Peyer's patch (tissue), 4 donors: ENCODE results near the gene TXNIP. TPM values are rescaled to one million over a fixed set of nuclear protein-coding genes. Genes with fewer than 3 reads are reported as not detected.
A peak's percentile ranks its signal among the peaks of the same experiment; 100 is the strongest.

ENCODE experiments used
- DNase-seq, 3 donors: peaks; one replicate each; pipeline ENCODE4 v3.0.0-alpha.2; 2017 to 2019
- H3K27ac ChIP-seq, 4 donors: fragments of 200-600 bp; sonication (generic); one replicate each; pipeline ENCODE4 v1.5.1; 2016 to 2019
- H3K27me3 ChIP-seq, 2 donors: fragments of 200-600 bp; sonication (generic); one replicate each; pipeline ENCODE4 v1.5.1; 2019
- H3K36me3 ChIP-seq, 3 donors: fragments of 200-600 bp; sonication (generic); one replicate each; pipeline ENCODE4 v1.5.1; 2016 to 2019
- H3K4me1 ChIP-seq, 4 donors: fragments of 200-600 bp; sonication (generic); one replicate each; pipeline ENCODE4 v1.5.1; 2016 to 2019
- H3K4me3 ChIP-seq, 4 donors: fragments of 200-600 bp; sonication (generic); 1 replicate in 3 of 4; 2 replicates in 1 of 4; pipeline ENCODE4 v1.5.1; 2016 to 2019; ENCODE audit warnings: mild to moderate bottlenecking in 1 of 4
- H3K9me3 ChIP-seq, 4 donors: fragments of 200-600 bp; sonication (generic); one replicate each; pipeline ENCODE4 v1.5.1; 2016 to 2019; ENCODE audit warnings: mild to moderate bottlenecking in 1 of 4
- CTCF ChIP-seq, 6 experiments: fragments of 450-650 bp in 4 of 6; fragments of 200-600 bp in 2 of 6; sonication (generic) in 1 of 6; IDR thresholded peaks; one replicate each; pipeline ENCODE4 v1.5.1; 2017 to 2019; ENCODE audit warnings: antibody characterized with exemption in 6 of 6, mild to moderate bottlenecking in 3 of 6, moderate library complexity in 1 of 6
- POLR2A ChIP-seq, 2 donors: fragments of 450-650 bp; IDR thresholded peaks; one replicate each; pipeline ENCODE4 v1.5.1; 2017; ENCODE audit warnings: antibody characterized with exemption in 2 of 2, mild to moderate bottlenecking in 2 of 2, moderate library complexity in 2 of 2
- total RNA-seq, 4 donors: library from RNA; depleted of rRNA; stranded (reverse); fragments of >200 nt; gene quantifications; one replicate each; pipeline ENCODE4 v1.1.0, GENCODE V29; 2016

TXNIP gene
- total RNA-seq, 4 donors from 2014 or later: 313 to 1,366 (median 694) TPM

- H3K27me3 ChIP-seq: no peaks in the 10 kb centered on the region
- TF ChIP-seq POLR2A (IDR thresholded peaks at IDR 0.05) (no peak), CTCF (IDR thresholded peaks at IDR 0.05) (no peak)
- peak overlapping the region; percentile 56 to 92 (median 88) for H3K27ac ChIP-seq
Observed at GRCh38 chr1:145985502-145986439, 10.6 kb downstream of the TXNIP start.

GRCh38 chr1:145985129-145985501 lies 11.3 kb downstream of the TXNIP start:
- Histone ChIP-seq H3K4me3 (peak overlapping the region in 1 of 4 donors; percentile 1), H3K27me3 (no peaks in the 10 kb centered on the region), H3K36me3 (no peaks in the 10 kb centered on the region), H3K9me3 (no peaks in the 10 kb centered on the region), H3K4me1 (peaks cover 9 to 54% (median 37%) of the 10 kb centered on the region in 4 donors), H3K27ac (peak overlapping the region; percentile 56 to 92 (median 88))
- TF ChIP-seq CTCF (IDR thresholded peaks at IDR 0.05): no peak
- TF ChIP-seq POLR2A (IDR thresholded peaks at IDR 0.05): no peak
- peak in 1 of 3 donors; percentile 48 for DNase-seq

More at GRCh38 chr1:145985502-145986439, 10.6 kb downstream of the TXNIP start:
- Histone ChIP-seq H3K4me3 (peak overlapping the region in 1 of 4 donors; percentile 1), H3K4me1 (peaks cover 5 to 48% (median 32%) of the 10 kb centered on the region in 4 donors), H3K36me3 (no peaks in the 10 kb centered on the region), H3K9me3 (no peaks in the 10 kb centered on the region)
- peak in 2 of 3 donors; percentile 27 to 62 for DNase-seq

- TF ChIP-seq CTCF (IDR thresholded peaks at IDR 0.05) (no peak), POLR2A (IDR thresholded peaks at IDR 0.05) (no peak)
- no peaks in the 10 kb centered on the region for H3K9me3 ChIP-seq
- peaks cover 9 to 62% (median 39%) of the 10 kb centered on the region in 4 donors for H3K4me1 ChIP-seq
- H3K36me3 ChIP-seq: no peaks in the 10 kb centered on the region
- no peaks in the 10 kb centered on the region for H3K27me3 ChIP-seq
- no peak overlapping the region for H3K4me3 ChIP-seq
- DNase-seq: peak in 2 of 3 donors; percentile 79 to 87
- H3K27ac ChIP-seq: peak overlapping the region; percentile 56 to 98 (median 89)
Observed at GRCh38 chr1:145983960-145984830, 12.2 kb downstream of the TXNIP start.

GRCh38 chr1:145983206-145983675 lies 13.1 kb downstream of the TXNIP start:
- Histone ChIP-seq H3K27ac (peak overlapping the region; percentile 44 to 98 (median 89)), H3K4me1 (peaks cover 9 to 72% (median 44%) of the 10 kb centered on the region in 4 donors), H3K9me3 (no peaks in the 10 kb centered on the region), H3K4me3 (no peak overlapping the region), H3K36me3 (no peaks in the 10 kb centered on the region), H3K27me3 (no peaks in the 10 kb centered on the region)
- peak in 2 of 3 donors; percentile 20 to 54 for DNase-seq
- no peak for TF ChIP-seq POLR2A (IDR thresholded peaks at IDR 0.05)
- TF ChIP-seq CTCF (IDR thresholded peaks at IDR 0.05): no peak

- H3K4me3 ChIP-seq: no peak overlapping the region
- DNase-seq: peak in 2 of 3 donors; percentile 16 to 50
- no peaks in the 10 kb centered on the region for H3K9me3 ChIP-seq
- no peaks in the 10 kb centered on the region for H3K36me3 ChIP-seq
- H3K27ac ChIP-seq: peak overlapping the region; percentile 86 to 98 (median 92)
- H3K27me3 ChIP-seq: no peaks in the 10 kb centered on the region
- no peak for TF ChIP-seq CTCF (IDR thresholded peaks at IDR 0.05)
- TF ChIP-seq POLR2A (IDR thresholded peaks at IDR 0.05): no peak
- H3K4me1 ChIP-seq: peaks cover 15 to 83% (median 50%) of the 10 kb centered on the region in 4 donors
Observed at GRCh38 chr1:145982010-145982723, 14.2 kb downstream of the TXNIP start.
